C4-2B (cell line): ENCODE measurements around the gene FKBP5.

Experiments used
- H3K27ac ChIP-seq: fragments of 450-650 bp; 2 replicates; pipeline ENCODE4 v1.5.1; 2017
- CTCF ChIP-seq: fragments of 450-650 bp; conservative IDR thresholded peaks from 2 replicates; pipeline ENCODE4 v1.5.1; 2017; ENCODE audit warnings: mild to moderate bottlenecking
- ZFX ChIP-seq: fragments of 450-650 bp; IDR thresholded peaks from 2 replicates; pipeline ENCODE4 v1.6.1; 2017

FKBP5 gene

DNA sequence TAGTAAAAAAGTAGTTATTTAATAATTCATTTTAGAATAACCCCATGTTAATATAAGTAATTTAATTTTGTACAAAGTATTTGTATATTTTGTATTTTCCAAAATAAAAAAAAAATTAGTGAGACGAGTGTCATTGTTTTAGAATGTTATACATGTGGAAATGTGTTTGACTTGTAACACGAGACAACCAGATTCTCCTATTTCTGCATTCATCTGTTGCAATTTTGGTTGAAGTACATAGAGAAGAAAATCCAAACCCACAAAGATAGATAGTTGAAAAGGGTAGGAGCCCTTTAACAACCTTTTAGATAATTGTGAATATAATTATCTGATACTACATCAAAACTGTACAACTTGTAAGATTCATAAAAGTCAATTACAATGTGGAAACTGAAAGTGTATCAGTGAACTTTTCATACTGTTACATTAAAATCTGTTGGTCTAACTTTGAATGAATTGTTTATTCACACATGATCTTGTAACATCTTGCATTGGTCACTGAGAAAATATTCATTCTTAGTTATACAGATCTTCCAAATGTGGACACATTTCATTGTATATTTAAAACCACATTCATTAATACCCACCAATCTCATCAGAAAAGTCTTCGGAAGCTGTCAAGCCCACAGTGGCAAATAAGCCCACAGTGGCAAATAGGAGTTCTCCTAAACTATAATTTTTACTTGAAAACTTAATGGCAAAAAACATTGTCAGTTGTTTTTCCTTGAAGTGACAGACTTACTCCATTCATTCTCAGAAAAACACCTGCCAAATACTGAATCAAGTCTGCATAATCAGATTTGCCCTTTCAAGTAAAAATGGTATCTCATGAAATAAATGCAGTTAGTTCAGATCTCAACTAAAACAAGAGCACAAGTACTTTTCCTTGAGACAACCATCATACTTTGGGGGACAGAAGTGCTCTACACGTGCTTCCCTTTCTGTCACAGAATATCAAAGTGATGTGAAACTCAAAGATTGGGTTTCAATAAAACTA lies 52.8 kb downstream of the FKBP5 start:
- H3K27ac ChIP-seq: no peak overlapping the region
- TF ChIP-seq ZFX (no peak), CTCF (no peak)

DNA sequence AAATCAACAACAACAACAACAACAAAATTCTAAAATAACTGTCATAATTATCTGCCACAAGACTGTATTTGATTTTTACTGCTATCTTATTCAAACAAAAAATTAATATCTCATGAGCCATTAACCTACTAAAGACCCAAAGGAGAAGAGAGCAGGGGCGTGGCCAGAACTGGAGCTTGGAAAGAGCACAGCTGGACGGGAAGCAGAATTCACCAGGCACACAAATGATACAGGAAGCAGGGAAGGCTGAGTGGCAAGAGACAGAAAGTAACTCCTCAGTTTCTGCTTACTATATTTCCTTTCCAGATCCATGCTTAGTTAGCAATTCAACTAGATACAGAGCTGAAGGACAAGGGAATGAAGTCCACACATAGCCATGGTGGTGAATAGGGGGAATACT lies 54.4 kb downstream of the FKBP5 start:
- no peak for TF ChIP-seq ZFX
- TF ChIP-seq CTCF: no peak
- H3K27ac ChIP-seq: no peak overlapping the region

GRCh38 chr6:35633579-35634089 lies 55.1 kb downstream of the FKBP5 start:
- no peak for TF ChIP-seq ZFX
- no peak for TF ChIP-seq CTCF
- no peak overlapping the region for H3K27ac ChIP-seq

- H3K27ac ChIP-seq: peak overlapping the region; percentile 70
- TF ChIP-seq ZFX: no peak
- TF ChIP-seq CTCF: no peak
Observed at GRCh38 chr6:35629876-35630378, 58.8 kb downstream of the FKBP5 start.

DNA sequence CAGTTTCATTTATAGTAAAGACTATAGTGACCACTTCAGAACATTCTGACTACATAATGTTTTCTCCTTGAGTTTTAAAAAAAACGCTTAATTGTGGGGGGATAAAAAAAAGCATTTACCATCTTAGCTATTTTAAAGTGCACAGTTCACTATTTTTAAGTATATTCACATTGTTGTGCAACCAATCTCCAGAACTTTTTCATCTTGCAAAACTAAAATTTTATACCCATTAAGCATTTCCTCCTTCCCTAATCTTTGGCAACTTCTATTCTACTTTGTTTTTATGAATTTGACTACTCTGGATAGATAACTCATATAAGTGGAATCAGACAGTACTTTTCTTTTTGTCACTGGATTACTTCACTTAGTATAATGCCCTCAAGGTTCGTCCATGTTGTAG lies 62.3 kb downstream of the FKBP5 start:
- H3K27ac ChIP-seq: no peak overlapping the region
- TF ChIP-seq CTCF: no peak
- TF ChIP-seq ZFX: no peak

- H3K27ac ChIP-seq: no peak overlapping the region
- TF ChIP-seq ZFX: no peak
- TF ChIP-seq CTCF: peak; percentile 29
Observed at GRCh38 chr6:35624341-35625070, 64.2 kb downstream of the FKBP5 start.
